H1 (cell line): ENCODE data around the gene TMEM212. TPM values are rescaled to one million over a fixed set of nuclear protein-coding genes. Genes with fewer than 3 reads are reported as not detected.

Experiments used
- CTCF ChIA-PET: fragments of 300-600 bp; sonication (Branson Sonifier 250); formaldehyde crosslinking; loops from one replicate; lab custom pipeline; 2021; ENCODE audit not compliant: partially characterized antibody; lab: Charles Lee
- POLR2A ChIA-PET: fragments of 300-600 bp; sonication (Branson Sonifier 250); formaldehyde crosslinking; loops from one replicate; lab custom pipeline; 2021; ENCODE audit warnings: inconsistent platforms; ENCODE audit not compliant: partially characterized antibody; lab: Charles Lee
- DNase-seq, 2 experiments: peaks; one replicate each; pipeline versions ENCODE4 v3.0.0 to v3.0.0-alpha.2; 2010 to 2022; ENCODE audit warnings: low spot score in 2 of 2, low read depth in 1 of 2, mixed read lengths in 1 of 2
- FAIRE-seq: peaks from 2 replicates; lab custom pipeline; 2011; peaks lifted over from hg19 to GRCh38; lab: Jason Lieb, UNC
- H2AFZ ChIP-seq: 2 replicates; pipeline ENCODE4 v1.8.1; 2012; ENCODE audit warnings: low read length, inconsistent platforms
- H2AK5ac ChIP-seq: 2 replicates; pipeline ENCODE4 v1.6.1; 2013; ENCODE audit warnings: low read depth, low read length
- H2BK120ac ChIP-seq: replicated peaks from 2 replicates; pipeline ENCODE3; 2013; ENCODE audit warnings: low read depth, low read length, inconsistent platforms
- H2BK12ac ChIP-seq: 2 replicates; pipeline ENCODE4 v1.6.1; 2013; ENCODE audit warnings: low read depth, low read length
- H2BK15ac ChIP-seq: 2 replicates; pipeline ENCODE4 v1.6.1; 2013; ENCODE audit warnings: low read length
- H2BK20ac ChIP-seq: 2 replicates; pipeline ENCODE4 v1.6.1; 2013; ENCODE audit warnings: low read length
- H2BK5ac ChIP-seq: 2 replicates; pipeline ENCODE4 v1.6.1; 2013; ENCODE audit warnings: low read depth, low read length
- H3K14ac ChIP-seq: 2 replicates; pipeline ENCODE4 v1.6.1; 2013; ENCODE audit warnings: inconsistent platforms; ENCODE audit not compliant: insufficient read length
- H3K18ac ChIP-seq: 2 replicates; pipeline ENCODE4 v1.6.1; 2013; ENCODE audit warnings: low read length; ENCODE audit errors: extremely low read depth
- H3K23ac ChIP-seq: 2 replicates; pipeline ENCODE4 v1.6.1; 2013; ENCODE audit warnings: inconsistent platforms; ENCODE audit not compliant: insufficient read length
- H3K23me2 ChIP-seq: 2 replicates; pipeline ENCODE4 v1.6.1; 2013; ENCODE audit warnings: low read depth, low read length
- H3K27ac ChIP-seq: 2 replicates; pipeline ENCODE4 v1.6.1; 2011; ENCODE audit warnings: low read depth, low read length, inconsistent platforms
- H3K27me3 ChIP-seq, 4 experiments: replicated peaks in 1 of 4; 1 replicate in 1 of 4; 2 replicates in 3 of 4; pipeline versions ENCODE4 v1.6.1 to v1.8.1; 2011 to 2013; ENCODE audit warnings: low read length in 3 of 4, mild to moderate bottlenecking in 3 of 4, inconsistent platforms in 2 of 4, mixed read lengths in 2 of 4, moderate library complexity in 1 of 4; ENCODE audit not compliant: control insufficient read depth in 3 of 4, insufficient read depth in 3 of 4; ENCODE audit errors: extremely low read depth in 1 of 4
- H3K36me3 ChIP-seq, 4 experiments: 2 replicates each; pipeline versions ENCODE4 v1.6.1 to v1.8.1; 2011 to 2013; ENCODE audit warnings: mild to moderate bottlenecking in 4 of 4, low read length in 3 of 4, moderate library complexity in 2 of 4, control low read depth in 1 of 4, inconsistent platforms in 1 of 4; ENCODE audit not compliant: insufficient read depth in 4 of 4, control insufficient read depth in 2 of 4
- H3K4ac ChIP-seq: replicated peaks from 2 replicates; pipeline ENCODE3; 2013; ENCODE audit warnings: low read length, low read depth, mixed read lengths, inconsistent platforms; ENCODE audit not compliant: insufficient read length
- H3K4me1 ChIP-seq, 4 experiments: replicated peaks in 1 of 4; 1 replicate in 1 of 4; 2 replicates in 3 of 4; pipeline versions ENCODE4 v1.6.1 to v1.8.1; 2011 to 2013; ENCODE audit warnings: low read length in 3 of 4, inconsistent platforms in 2 of 4, mixed read lengths in 1 of 4; ENCODE audit not compliant: insufficient read depth in 4 of 4, control insufficient read depth in 3 of 4
- H3K4me2 ChIP-seq, 2 experiments: 2 replicates each; pipeline versions ENCODE4 v1.6.1 to v1.8.1; 2011 to 2013; ENCODE audit warnings: low read depth in 2 of 2, low read length in 2 of 2, control low read depth in 1 of 2, inconsistent platforms in 1 of 2, mild to moderate bottlenecking in 1 of 2; ENCODE audit not compliant: insufficient read depth in 1 of 2
- H3K4me3 ChIP-seq, 4 experiments: fragments of 200-600, 300-600 bp in 1 of 4; sonication (generic), shearing (Covaris generic), sonication (Bioruptor Twin) in 1 of 4; 2 replicates each; pipeline versions ENCODE4 v1.5.1 to v1.8.1; 2011 to 2016; ENCODE audit warnings: low read length in 4 of 4, low read depth in 3 of 4, control low read depth in 2 of 4, inconsistent platforms in 2 of 4, mild to moderate bottlenecking in 2 of 4, mixed read lengths in 1 of 4, moderate library complexity in 1 of 4; ENCODE audit not compliant: insufficient read depth in 2 of 4; ENCODE audit errors: extremely low read depth in 1 of 4
- H3K56ac ChIP-seq: replicated peaks from 2 replicates; pipeline ENCODE3; 2013; ENCODE audit warnings: low read depth, mild to moderate bottlenecking, mixed read lengths, low read length, inconsistent platforms; ENCODE audit not compliant: insufficient read length
- H3K79me1 ChIP-seq: 2 replicates; pipeline ENCODE4 v1.6.1; 2013; ENCODE audit warnings: low read depth, low read length, control low read depth
- H3K79me2 ChIP-seq, 2 experiments: 2 replicates each; pipeline versions ENCODE4 v1.6.1 to v1.8.1; 2012 to 2013; ENCODE audit warnings: low read length in 2 of 2, mild to moderate bottlenecking in 2 of 2, inconsistent platforms in 1 of 2; ENCODE audit not compliant: insufficient read depth in 2 of 2, control insufficient read depth in 1 of 2
- H3K9ac ChIP-seq, 4 experiments: replicated peaks in 1 of 4; 1 replicate in 1 of 4; 2 replicates in 3 of 4; pipeline versions ENCODE4 v1.6.1 to v1.8.1; 2011 to 2013; ENCODE audit warnings: low read depth in 3 of 4, low read length in 3 of 4, control low read depth in 2 of 4, mild to moderate bottlenecking in 2 of 4, moderate library complexity in 2 of 4, inconsistent platforms in 1 of 4; ENCODE audit errors: extremely low read depth in 1 of 4
- H3K9me3 ChIP-seq, 2 experiments: 2 replicates each; pipeline versions ENCODE4 v1.6.1 to v1.8.1; 2012 to 2013; ENCODE audit warnings: mild to moderate bottlenecking in 2 of 2, moderate library complexity in 2 of 2, control low read depth in 1 of 2, inconsistent platforms in 1 of 2, low read depth in 1 of 2, low read length in 1 of 2, mixed read lengths in 1 of 2; ENCODE audit not compliant: insufficient read depth in 2 of 2
- H4K20me1 ChIP-seq, 2 experiments: replicated peaks in 1 of 2; 2 replicates each; pipeline versions ENCODE3 to v1.8.1; 2011 to 2013; ENCODE audit warnings: inconsistent platforms in 2 of 2, low read length in 2 of 2, mild to moderate bottlenecking in 1 of 2; ENCODE audit not compliant: insufficient read depth in 2 of 2, control insufficient read depth in 1 of 2
- H4K5ac ChIP-seq: 2 replicates; pipeline ENCODE4 v1.6.1; 2013; ENCODE audit warnings: low read length, low read depth, mixed read lengths, inconsistent platforms; ENCODE audit not compliant: insufficient read length
- H4K8ac ChIP-seq: 2 replicates; pipeline ENCODE4 v1.8.0; 2013; ENCODE audit warnings: mild to moderate bottlenecking, moderate library complexity, low read length, inconsistent platforms; ENCODE audit not compliant: insufficient read depth; ENCODE audit errors: extremely low read depth
- H4K91ac ChIP-seq: replicated peaks from 2 replicates; pipeline ENCODE3; 2013; ENCODE audit warnings: low read length, mixed read lengths, inconsistent platforms; ENCODE audit not compliant: insufficient read length
- ASH2L ChIP-seq: fragments of 200-600, 300-600 bp; sonication (generic); IDR thresholded peaks from one replicate; pipeline ENCODE4 v1.7.1; 2017; ENCODE audit warnings: low read length
- CHD1 ChIP-seq: IDR thresholded peaks from 2 replicates; pipeline ENCODE4 v1.6.1; 2012; ENCODE audit warnings: low read depth, low read length, improper control_type of control experiment
- CREB1 ChIP-seq: IDR thresholded peaks from 2 replicates; pipeline ENCODE4 v1.6.1; 2012; ENCODE audit warnings: inconsistent platforms
- KDM1A ChIP-seq: fragments of 200-600, 300-600 bp; sonication (generic); IDR thresholded peaks from 2 replicates; pipeline ENCODE4 v1.7.1; 2016; ENCODE audit warnings: mild to moderate bottlenecking, low read length, borderline replicate concordance
- KDM4A ChIP-seq: IDR thresholded peaks from one replicate; pipeline ENCODE4 v1.7.1; 2012; ENCODE audit warnings: low read depth, mild to moderate bottlenecking, moderate library complexity, low read length, inconsistent platforms; ENCODE audit not compliant: severe bottlenecking
- MAFK ChIP-seq: IDR thresholded peaks from 2 replicates; pipeline ENCODE4 v1.6.1; 2012; ENCODE audit warnings: low read depth, mild to moderate bottlenecking, improper control_type of control experiment, low read length
- POLR2AphosphoS5 ChIP-seq: IDR thresholded peaks from 2 replicates; pipeline ENCODE4 v1.6.1; 2011; ENCODE audit warnings: low read depth, low read length
- POU5F1 ChIP-seq: IDR thresholded peaks from 2 replicates; pipeline ENCODE4 v1.6.1; 2011; ENCODE audit warnings: low read depth, mild to moderate bottlenecking, low read length, moderate library complexity
- RBBP5 ChIP-seq: IDR thresholded peaks from 2 replicates; pipeline ENCODE4 v1.7.1; 2012; ENCODE audit warnings: low read depth, mild to moderate bottlenecking, inconsistent platforms, low read length, moderate library complexity, borderline replicate concordance
- RFX5 ChIP-seq: IDR thresholded peaks from 2 replicates; pipeline ENCODE4 v1.6.1; 2011; ENCODE audit warnings: low read depth, low read length, improper control_type of control experiment, borderline replicate concordance
- SAP30 ChIP-seq: fragments of 300-600 bp; sonication (generic); IDR thresholded peaks from 2 replicates; pipeline ENCODE4 v1.7.1; 2012; ENCODE audit warnings: low read length, moderate library complexity, mild to moderate bottlenecking, inconsistent platforms; ENCODE audit not compliant: insufficient read depth, insufficient replicate concordance
- SIRT6 ChIP-seq: IDR thresholded peaks from one replicate; pipeline ENCODE4 v1.7.1; 2012; ENCODE audit warnings: low read length, inconsistent platforms
- SP1 ChIP-seq: IDR thresholded peaks from 2 replicates; pipeline ENCODE4 v1.6.1; 2011; ENCODE audit warnings: low read depth, low read length
- SUZ12 ChIP-seq: fragments of 200-600 bp; sonication (generic); IDR thresholded peaks from 2 replicates; pipeline ENCODE4 v1.6.1; 2012; ENCODE audit warnings: mild to moderate bottlenecking, inconsistent platforms, low read length, moderate library complexity, mixed read lengths
- TAF7 ChIP-seq: optimal IDR thresholded peaks from 2 replicates; pipeline ENCODE3; 2011; ENCODE audit warnings: low read depth, mild to moderate bottlenecking, inconsistent platforms, low read length, moderate library complexity, borderline replicate concordance
- WGBS, 2 experiments: shearing (Covaris generic) in 1 of 2; methylation state at CpG; one replicate each; pipeline versions ENCODE4 v1.1.6 to v1.1.7; 2013 to 2015; ENCODE audit warnings: low lambda C conversion rate in 2 of 2, mixed read lengths in 2 of 2, inconsistent platforms in 1 of 2, low coverage in 1 of 2, missing lambda C conversion rate in 1 of 2; ENCODE audit not compliant: insufficient replicate concordance in 2 of 2, insufficient coverage in 1 of 2, insufficient read length in 1 of 2; ENCODE audit errors: extremely low coverage in 1 of 2, missing lambda C conversion rate in 1 of 2; 5-methylcytosine and 5-hydroxymethylcytosine counted together
- polyA plus RNA-seq, 7 experiments: library from polyadenylated mRNA; depleted of rRNA in 3 of 7; stranded (reverse) in 5 of 7; unstranded in 2 of 7; fragments of >200 nt in 5 of 7; fragments of 200-250 nt in 2 of 7; gene quantifications; 1 replicate in 5 of 7; 2 replicates in 1 of 7; 4 replicates in 1 of 7; pipeline versions ENCODE4 v1.2.1 to v1.2.3, GENCODE V29; 2011 to 2013; ENCODE audit warnings: missing spikeins in 2 of 7, mixed read lengths in 2 of 7
- total RNA-seq: library from RNA; stranded (reverse); fragmentation: NEBNext Ultra II Directional; extraction: Animal tissue kit (Norgen Biotek cat#: 25700); gene quantifications from 2 replicates; pipeline ENCODE4 v1.2.1, GENCODE V29; 2021
- TF ChIP-seq, protein P1 (sequence below): IDR thresholded peaks from 2 replicates; pipeline ENCODE4 v1.6.1; 2012; ENCODE audit warnings: inconsistent platforms

The TMEM212 gene
- total and polyA plus RNA-seq, 2 of the 8 experiments (the other 6 are each of a cell fraction or from before 2014, with no cell fraction given), result not detected

GRCh38 chr3:171834461-171834801, 8.7 kb upstream of the TMEM212 start:
- Histone ChIP-seq H3K4me2 (no peak overlapping the region), H3K36me3 (no peaks in the 10 kb centered on the region), H2BK120ac (no peak overlapping the region), H4K8ac (no peak overlapping the region), H3K4me3 (no peak overlapping the region), H3K79me1 (no peaks in the 10 kb centered on the region), H3K23ac (no peak overlapping the region), H3K79me2 (no peaks in the 10 kb centered on the region), H3K14ac (no peak overlapping the region), H3K56ac (no peak overlapping the region), H2BK20ac (no peak overlapping the region), H3K27me3 (no peaks in the 10 kb centered on the region), H2BK15ac (no peak overlapping the region), H3K23me2 (no peaks in the 10 kb centered on the region), H3K27ac (no peak overlapping the region), H4K5ac (no peak overlapping the region), H4K20me1 (no peaks in the 10 kb centered on the region), H2BK5ac (no peak overlapping the region), H2BK12ac (no peak overlapping the region), H3K9ac (no peak overlapping the region), H4K91ac (no peak overlapping the region), H3K4ac (no peak overlapping the region), H3K4me1 (peaks cover 0 to 4% (median 2%) of the 10 kb centered on the region in 4 experiments; a peak in 4 of 7 replicates), H2AFZ (peak overlapping the region; percentile 42; the same call in 1 of the 2 replicates), H3K18ac (no peak overlapping the region), H2AK5ac (no peak overlapping the region), H3K9me3 (no peaks in the 10 kb centered on the region)
- POLR2A ChIA-PET, result no interaction called here
- CTCF ChIA-PET, result interaction anchor here (0.9 to 3.1 kb wide), 13 partner anchors 10 to 871 kb away, joined by 3 to 7 read pairs (median 4); partner anchors contain the start of gene PLD1
- WGBS, 2 experiments, result 97% methylated on average over 5 of the region's 5 CpGs; no CpG with 5 or more reads in 1 of the 2 experiments
- no peak for FAIRE-seq
- no peak for DNase-seq
- TF ChIP-seq MAFK (no peak), SUZ12 (no peak), POU5F1 (no peak), RBBP5 (no peak), KDM1A (no peak), SIRT6 (no peak), CREB1 (no peak), KDM4A (no peak), POLR2AphosphoS5 (no peak), RFX5 (no peak), SP1 (no peak), SAP30 (no peak), CHD1 (no peak), ASH2L (no peak), TAF7 (no peak)
- TF ChIP-seq, protein P1, sequence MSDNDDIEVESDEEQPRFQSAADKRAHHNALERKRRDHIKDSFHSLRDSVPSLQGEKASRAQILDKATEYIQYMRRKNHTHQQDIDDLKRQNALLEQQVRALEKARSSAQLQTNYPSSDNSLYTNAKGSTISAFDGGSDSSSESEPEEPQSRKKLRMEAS, result no peak
